22Rv1 (cell line): ENCODE data around the gene LTB4R.

Experiments
- ZFX ChIP-seq: fragments of 450-650 bp; IDR thresholded peaks from 2 replicates; pipeline ENCODE4 v1.6.1; 2017; ENCODE audit warnings: antibody characterized with exemption, borderline replicate concordance
- TF ChIP-seq, protein P1 (sequence below): fragments of 450-650 bp; IDR thresholded peaks from 2 replicates; pipeline ENCODE4 v1.5.1; 2017; ENCODE audit warnings: mild to moderate bottlenecking

DNA sequence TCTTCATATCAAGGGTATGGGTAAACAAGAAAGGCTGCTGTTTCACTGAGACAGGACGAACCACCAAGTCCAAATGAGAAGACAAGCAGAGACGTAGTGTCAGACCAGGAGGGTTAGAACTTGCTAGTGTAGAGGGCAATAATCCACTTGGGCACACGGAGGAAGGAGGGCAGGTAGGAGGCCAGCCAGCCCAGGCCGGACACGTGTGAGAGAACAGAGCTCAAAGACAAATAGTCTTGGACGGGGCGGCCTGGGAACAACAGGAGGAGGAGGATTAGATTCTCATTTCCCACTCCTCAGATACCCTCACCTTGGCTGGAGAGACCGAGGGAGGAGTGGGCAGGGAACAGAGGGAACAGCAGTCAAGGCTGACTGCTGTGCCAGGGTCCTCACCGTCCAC, 20.6 kb upstream of the LTB4R start:
- TF ChIP-seq, protein P1, sequence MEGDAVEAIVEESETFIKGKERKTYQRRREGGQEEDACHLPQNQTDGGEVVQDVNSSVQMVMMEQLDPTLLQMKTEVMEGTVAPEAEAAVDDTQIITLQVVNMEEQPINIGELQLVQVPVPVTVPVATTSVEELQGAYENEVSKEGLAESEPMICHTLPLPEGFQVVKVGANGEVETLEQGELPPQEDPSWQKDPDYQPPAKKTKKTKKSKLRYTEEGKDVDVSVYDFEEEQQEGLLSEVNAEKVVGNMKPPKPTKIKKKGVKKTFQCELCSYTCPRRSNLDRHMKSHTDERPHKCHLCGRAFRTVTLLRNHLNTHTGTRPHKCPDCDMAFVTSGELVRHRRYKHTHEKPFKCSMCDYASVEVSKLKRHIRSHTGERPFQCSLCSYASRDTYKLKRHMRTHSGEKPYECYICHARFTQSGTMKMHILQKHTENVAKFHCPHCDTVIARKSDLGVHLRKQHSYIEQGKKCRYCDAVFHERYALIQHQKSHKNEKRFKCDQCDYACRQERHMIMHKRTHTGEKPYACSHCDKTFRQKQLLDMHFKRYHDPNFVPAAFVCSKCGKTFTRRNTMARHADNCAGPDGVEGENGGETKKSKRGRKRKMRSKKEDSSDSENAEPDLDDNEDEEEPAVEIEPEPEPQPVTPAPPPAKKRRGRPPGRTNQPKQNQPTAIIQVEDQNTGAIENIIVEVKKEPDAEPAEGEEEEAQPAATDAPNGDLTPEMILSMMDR = no peak
- TF ChIP-seq ZFX = no peak
